HepG2 (cell line): ENCODE results near the gene CTBP1. TPM values are rescaled to one million over a fixed set of nuclear protein-coding genes. Genes with fewer than 3 reads are reported as not detected.
A peak's percentile ranks its signal among the peaks of the same experiment; 100 is the strongest.

ENCODE experiments used
- ARNT2 ChIP-seq: sonication (generic); formaldehyde crosslinking; IDR thresholded peaks from 2 replicates; pipeline ENCODE4 v1.8.0; 2022; ENCODE audit warnings: mild to moderate bottlenecking, low read depth, missing genetic modification reagents, moderate library complexity
- CENPT ChIP-seq: sonication (generic); formaldehyde crosslinking; IDR thresholded peaks from 2 replicates; pipeline ENCODE4 v1.8.0; 2022; ENCODE audit warnings: low read depth, mild to moderate bottlenecking, moderate library complexity, missing genetic modification reagents
- EZH2 ChIP-seq: conservative IDR thresholded peaks from 2 replicates; pipeline ENCODE4 v1.6.1; 2012; ENCODE audit warnings: mild to moderate bottlenecking, low read depth, low read length, moderate library complexity
- FIP1L1 ChIP-seq: fragments of 200-400 bp; formaldehyde crosslinking; IDR thresholded peaks from 2 replicates; pipeline ENCODE4 v1.6.1; 2018; ENCODE audit warnings: low read depth, mild to moderate bottlenecking, low read length, moderate library complexity, borderline replicate concordance; ENCODE audit not compliant: insufficient read depth
- FOXK2 ChIP-seq: fragments of 450-650 bp; IDR thresholded peaks from 2 replicates; pipeline ENCODE4 v1.6.1; 2016
- MYC ChIP-seq: sonication (generic); formaldehyde crosslinking; IDR thresholded peaks from 2 replicates; pipeline ENCODE4 v1.9.0; 2021; ENCODE audit warnings: missing genetic modification reagents, borderline replicate concordance
- PCBP1 ChIP-seq: fragments of 200-400 bp; formaldehyde crosslinking; IDR thresholded peaks from 2 replicates; pipeline ENCODE4 v1.6.1; 2017; ENCODE audit warnings: mild to moderate bottlenecking, low read depth, low read length, borderline replicate concordance
- SAFB2 ChIP-seq: sonication (generic); formaldehyde crosslinking; IDR thresholded peaks from 2 replicates; pipeline ENCODE4 v1.5.1; 2020; ENCODE audit warnings: missing genetic modification reagents, low read depth, mild to moderate bottlenecking, borderline replicate concordance
- SRF ChIP-seq: IDR thresholded peaks from 2 replicates; pipeline ENCODE4 v1.6.1; 2011; ENCODE audit warnings: mild to moderate bottlenecking, low read depth, low read length, moderate library complexity
- SRSF4 ChIP-seq: fragments of 200-400 bp; formaldehyde crosslinking; IDR thresholded peaks from one replicate; pipeline ENCODE4 v1.6.1; 2018; ENCODE audit warnings: mild to moderate bottlenecking, low read depth, low read length, moderate library complexity; ENCODE audit not compliant: poor library complexity, severe bottlenecking
- TAF15 ChIP-seq: fragments of 200-400 bp; formaldehyde crosslinking; IDR thresholded peaks from one replicate; pipeline ENCODE4 v1.6.1; 2018; ENCODE audit warnings: mild to moderate bottlenecking, low read depth, low read length; ENCODE audit not compliant: poor library complexity, severe bottlenecking
- ZNF224 ChIP-seq: sonication (generic); formaldehyde crosslinking; IDR thresholded peaks from 2 replicates; pipeline ENCODE4 v1.5.0; 2020; ENCODE audit warnings: mild to moderate bottlenecking, missing genetic modification reagents
- ZNF264 ChIP-seq: sonication (generic); formaldehyde crosslinking; IDR thresholded peaks from 2 replicates; pipeline ENCODE4 v1.4.0; 2020; ENCODE audit warnings: missing genetic modification reagents
- ZNF331 ChIP-seq: sonication (generic); formaldehyde crosslinking; IDR thresholded peaks from 2 replicates; pipeline ENCODE4 v1.4.0; 2020; ENCODE audit warnings: missing genetic modification reagents
- ZNF549 ChIP-seq: sonication (generic); formaldehyde crosslinking; IDR thresholded peaks from 2 replicates; pipeline ENCODE4 v1.5.0; 2020; ENCODE audit warnings: missing genetic modification reagents
- ZNF556 ChIP-seq: sonication (generic); formaldehyde crosslinking; IDR thresholded peaks from 2 replicates; pipeline ENCODE4 v1.4.0; 2020; ENCODE audit warnings: mild to moderate bottlenecking, missing genetic modification reagents, borderline replicate concordance
- ZNF607 ChIP-seq: sonication (generic); formaldehyde crosslinking; IDR thresholded peaks from 2 replicates; pipeline ENCODE4 v1.5.1; 2020; ENCODE audit warnings: missing genetic modification reagents, mild to moderate bottlenecking, borderline replicate concordance
- ZNF674 ChIP-seq: sonication (generic); formaldehyde crosslinking; IDR thresholded peaks from 2 replicates; pipeline ENCODE4 v1.5.0; 2020; ENCODE audit warnings: low read depth, mild to moderate bottlenecking, missing genetic modification reagents
- ZNF761 ChIP-seq: sonication (generic); formaldehyde crosslinking; conservative IDR thresholded peaks from 2 replicates; pipeline ENCODE4 v1.4.0; 2020; ENCODE audit warnings: mild to moderate bottlenecking, missing genetic modification reagents
- polyA plus RNA-seq, 8 experiments: library from polyadenylated mRNA; depleted of rRNA in 3 of 8; stranded (reverse) in 7 of 8; unstranded in 1 of 8; fragments of >200 nt; fragmentation: Illumina TruSeq in 4 of 8; extraction: Trizol in 4 of 8; gene quantifications; 2 replicates each; pipeline versions ENCODE4 v1.2.1 to v1.2.3, GENCODE V29; 2011 to 2016; ENCODE audit warnings: low read depth in 4 of 8, missing spikeins in 1 of 8, mixed read lengths in 1 of 8; ENCODE audit not compliant: insufficient read depth in 1 of 8
- total RNA-seq, 5 experiments: library from RNA; depleted of rRNA; stranded (reverse); fragments of >200 nt; fragmentation: Illumina TruSeq; extraction: Trizol; gene quantifications; 2 replicates each; pipeline ENCODE4 v1.2.3, GENCODE V29; 2016; ENCODE audit warnings: low read depth in 1 of 5
- TF ChIP-seq, protein P1 (sequence below): sonication (generic); formaldehyde crosslinking; IDR thresholded peaks from 2 replicates; pipeline ENCODE4 v1.5.0; 2020; ENCODE audit warnings: mild to moderate bottlenecking, missing genetic modification reagents
- TF ChIP-seq, protein P2 (sequence below): IDR thresholded peaks from 2 replicates; pipeline ENCODE4 v1.6.1; 2016
- TF ChIP-seq, protein P3 (sequence below): sonication (generic); formaldehyde crosslinking; IDR thresholded peaks from 2 replicates; pipeline ENCODE4 v1.4.0; 2020; ENCODE audit warnings: missing genetic modification reagents
- TF ChIP-seq, protein P4 (sequence below): sonication (generic); formaldehyde crosslinking; IDR thresholded peaks from 2 replicates; pipeline ENCODE4 v1.4.0; 2020; ENCODE audit warnings: mild to moderate bottlenecking, missing genetic modification reagents

CTBP1 gene
- total and polyA plus RNA-seq, 2 of the 13 experiments (the other 11 are each of a cell fraction or from before 2014, with no cell fraction given): 78.5 to 112 TPM

DNA sequence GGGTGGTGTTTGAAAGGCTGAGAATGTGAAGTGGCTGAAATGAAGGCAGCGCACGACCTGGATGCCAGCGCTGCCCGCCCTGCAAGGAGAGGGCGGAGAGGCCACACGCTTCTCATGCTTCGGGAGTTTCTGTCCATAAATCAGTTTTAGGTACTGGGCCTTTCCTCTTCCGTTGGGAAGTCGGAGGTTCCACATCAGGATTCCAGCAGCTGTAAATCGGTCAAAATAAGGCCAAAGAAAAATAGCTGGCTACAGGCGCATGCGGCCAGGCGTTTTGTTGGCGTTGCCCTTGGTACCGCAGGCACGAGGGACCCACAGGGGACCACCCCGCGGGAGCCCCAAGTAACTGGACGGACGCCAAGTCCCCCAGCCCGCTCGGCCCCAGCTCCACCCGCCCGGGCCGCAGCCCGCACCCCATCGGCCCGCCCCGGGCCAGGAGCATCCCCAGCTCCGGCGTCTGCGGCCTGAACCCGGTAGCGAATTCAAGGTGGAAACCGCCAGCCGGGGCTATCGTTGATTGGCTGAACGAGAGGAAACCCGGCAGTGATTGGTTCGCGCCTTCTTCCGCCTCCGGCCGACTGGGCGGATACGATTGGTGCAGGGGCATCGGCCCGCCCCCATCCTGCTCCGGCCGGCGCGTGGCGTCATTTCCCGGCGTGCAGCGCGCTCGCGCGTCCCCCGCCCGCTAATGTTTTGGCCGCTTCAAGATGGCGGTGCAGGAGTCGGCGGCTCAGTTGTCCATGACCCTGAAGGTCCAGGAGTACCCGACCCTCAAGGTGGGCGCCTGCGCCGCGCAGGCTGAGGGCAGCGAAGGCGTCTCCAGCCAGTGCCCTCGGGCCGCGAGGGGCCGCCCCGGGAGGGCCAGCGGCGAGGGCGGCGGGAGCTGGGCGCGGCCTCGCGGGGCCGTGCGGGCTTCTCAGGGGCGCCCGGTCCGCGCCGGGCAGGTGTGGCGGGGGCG lies 40.6 kb upstream of the CTBP1 start, which contains the start of gene MAEA (continued):
- TF ChIP-seq ZNF556 (CRISPR knock-in tag) (no peak), ZNF264 (no peak), FIP1L1 (no peak), SAFB2 (CRISPR knock-in tag) (peak; percentile 54; the same call in 1 of the 2 replicates), EZH2 (no peak), PCBP1 (0 out of 2 replicates have a peak, but pooled peaks have one; percentile 28), MYC (CRISPR knock-in tag) (peak; percentile 60; the same call in 1 of the 2 replicates), ZNF761 (CRISPR knock-in tag) (no peak), ARNT2 (CRISPR knock-in tag) (peak; percentile 86), ZNF331 (CRISPR knock-in tag) (peak; percentile 49; the same call in 1 of the 2 replicates), SRSF4 (no peak), ZNF549 (CRISPR knock-in tag) (no peak), TAF15 (no peak), SRF (0 out of 2 replicates have a peak, but pooled peaks have one; percentile 15), ZNF607 (0 out of 2 replicates have a peak, but pooled peaks have one; percentile 42), ZNF224 (peak; percentile 32; the same call in 1 of the 2 replicates), ZNF674 (CRISPR knock-in tag) (no peak), FOXK2 (no peak), CENPT (CRISPR knock-in tag) (no peak)
- TF ChIP-seq, protein P1, sequence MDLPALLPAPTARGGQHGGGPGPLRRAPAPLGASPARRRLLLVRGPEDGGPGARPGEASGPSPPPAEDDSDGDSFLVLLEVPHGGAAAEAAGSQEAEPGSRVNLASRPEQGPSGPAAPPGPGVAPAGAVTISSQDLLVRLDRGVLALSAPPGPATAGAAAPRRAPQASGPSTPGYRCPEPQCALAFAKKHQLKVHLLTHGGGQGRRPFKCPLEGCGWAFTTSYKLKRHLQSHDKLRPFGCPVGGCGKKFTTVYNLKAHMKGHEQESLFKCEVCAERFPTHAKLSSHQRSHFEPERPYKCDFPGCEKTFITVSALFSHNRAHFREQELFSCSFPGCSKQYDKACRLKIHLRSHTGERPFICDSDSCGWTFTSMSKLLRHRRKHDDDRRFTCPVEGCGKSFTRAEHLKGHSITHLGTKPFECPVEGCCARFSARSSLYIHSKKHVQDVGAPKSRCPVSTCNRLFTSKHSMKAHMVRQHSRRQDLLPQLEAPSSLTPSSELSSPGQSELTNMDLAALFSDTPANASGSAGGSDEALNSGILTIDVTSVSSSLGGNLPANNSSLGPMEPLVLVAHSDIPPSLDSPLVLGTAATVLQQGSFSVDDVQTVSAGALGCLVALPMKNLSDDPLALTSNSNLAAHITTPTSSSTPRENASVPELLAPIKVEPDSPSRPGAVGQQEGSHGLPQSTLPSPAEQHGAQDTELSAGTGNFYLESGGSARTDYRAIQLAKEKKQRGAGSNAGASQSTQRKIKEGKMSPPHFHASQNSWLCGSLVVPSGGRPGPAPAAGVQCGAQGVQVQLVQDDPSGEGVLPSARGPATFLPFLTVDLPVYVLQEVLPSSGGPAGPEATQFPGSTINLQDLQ: no peak
- TF ChIP-seq, protein P2, sequence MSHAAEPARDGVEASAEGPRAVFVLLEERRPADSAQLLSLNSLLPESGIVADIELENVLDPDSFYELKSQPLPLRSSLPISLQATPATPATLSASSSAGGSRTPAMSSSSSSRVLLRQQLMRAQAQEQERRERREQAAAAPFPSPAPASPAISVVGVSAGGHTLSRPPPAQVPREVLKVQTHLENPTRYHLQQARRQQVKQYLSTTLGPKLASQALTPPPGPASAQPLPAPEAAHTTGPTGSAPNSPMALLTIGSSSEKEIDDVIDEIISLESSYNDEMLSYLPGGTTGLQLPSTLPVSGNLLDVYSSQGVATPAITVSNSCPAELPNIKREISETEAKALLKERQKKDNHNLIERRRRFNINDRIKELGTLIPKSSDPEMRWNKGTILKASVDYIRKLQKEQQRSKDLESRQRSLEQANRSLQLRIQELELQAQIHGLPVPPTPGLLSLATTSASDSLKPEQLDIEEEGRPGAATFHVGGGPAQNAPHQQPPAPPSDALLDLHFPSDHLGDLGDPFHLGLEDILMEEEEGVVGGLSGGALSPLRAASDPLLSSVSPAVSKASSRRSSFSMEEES: no peak
- TF ChIP-seq, protein P3, sequence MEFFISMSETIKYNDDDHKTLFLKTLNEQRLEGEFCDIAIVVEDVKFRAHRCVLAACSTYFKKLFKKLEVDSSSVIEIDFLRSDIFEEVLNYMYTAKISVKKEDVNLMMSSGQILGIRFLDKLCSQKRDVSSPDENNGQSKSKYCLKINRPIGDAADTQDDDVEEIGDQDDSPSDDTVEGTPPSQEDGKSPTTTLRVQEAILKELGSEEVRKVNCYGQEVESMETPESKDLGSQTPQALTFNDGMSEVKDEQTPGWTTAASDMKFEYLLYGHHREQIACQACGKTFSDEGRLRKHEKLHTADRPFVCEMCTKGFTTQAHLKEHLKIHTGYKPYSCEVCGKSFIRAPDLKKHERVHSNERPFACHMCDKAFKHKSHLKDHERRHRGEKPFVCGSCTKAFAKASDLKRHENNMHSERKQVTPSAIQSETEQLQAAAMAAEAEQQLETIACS (CRISPR knock-in tag): peak; percentile 52; the same call in 1 of the 2 replicates
- TF ChIP-seq, protein P4, sequence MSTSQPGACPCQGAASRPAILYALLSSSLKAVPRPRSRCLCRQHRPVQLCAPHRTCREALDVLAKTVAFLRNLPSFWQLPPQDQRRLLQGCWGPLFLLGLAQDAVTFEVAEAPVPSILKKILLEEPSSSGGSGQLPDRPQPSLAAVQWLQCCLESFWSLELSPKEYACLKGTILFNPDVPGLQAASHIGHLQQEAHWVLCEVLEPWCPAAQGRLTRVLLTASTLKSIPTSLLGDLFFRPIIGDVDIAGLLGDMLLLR (CRISPR knock-in tag): 0 out of 2 replicates have a peak, but pooled peaks have one; percentile 48
